ENCODE results near the gene PLAAT1. TPM values are rescaled to one million over a fixed set of nuclear protein-coding genes. Genes with fewer than 3 reads are reported as not detected.

The PLAAT1 gene
- total and polyA plus RNA-seq, 2 experiments from 2014 or later: 0.87 to 1.4 TPM

- DNase-seq (ENCODE audit: low spot score): no peak
- 85% methylated on average over 3 of the region's 3 CpGs for WGBS (ENCODE audit: low lambda C conversion rate, missing lambda C conversion rate)
- Histone ChIP-seq H2AFZ (no peak overlapping the region), H3K79me2 (no peaks in the 10 kb centered on the region), H3K4me3 (no peak overlapping the region), H3K4me2 (no peak overlapping the region), H3K36me3 (replicated peaks; ENCODE audit: insufficient read depth, low read depth) (no peaks in the 10 kb centered on the region), H3K4me1 (ENCODE audit: insufficient read depth) (no peaks in the 10 kb centered on the region), H4K20me1 (ENCODE audit: insufficient read depth, poor library complexity, severe bottlenecking) (no peaks in the 10 kb centered on the region), H3K9me2 (replicated peaks; ENCODE audit: insufficient read depth) (no peaks in the 10 kb centered on the region), H3K27ac (no peak overlapping the region), H3K27me3 (no peaks in the 10 kb centered on the region), H3K9me3 (ENCODE audit: low read depth) (no peaks in the 10 kb centered on the region)
- TF ChIP-seq EZH2 (IDR thresholded peaks at IDR 0.05; ENCODE audit: borderline replicate concordance) (no peak), CTCF (IDR thresholded peaks at IDR 0.05; ENCODE audit: poor library complexity) (no peak), EZH2phosphoT487 (IDR thresholded peaks at IDR 0.05; ENCODE audit: low read depth, severe bottlenecking, unreplicated experiment) (no peak)
These were observed 29.4 kb downstream of the PLAAT1 start for GRCh38 chr3:193270451-193270850.

- no peaks in the 10 kb centered on the region for H3K79me2 ChIP-seq
- no peaks in the 10 kb centered on the region for H3K9me2 ChIP-seq (replicated peaks; ENCODE audit: insufficient read depth)
- TF ChIP-seq EZH2phosphoT487 (IDR thresholded peaks at IDR 0.05; ENCODE audit: low read depth, severe bottlenecking, unreplicated experiment) (no peak), CTCF (IDR thresholded peaks at IDR 0.05; ENCODE audit: poor library complexity) (no peak), EZH2 (IDR thresholded peaks at IDR 0.05; ENCODE audit: borderline replicate concordance) (no peak)
- no peak for DNase-seq (ENCODE audit: low spot score)
- H3K4me1 ChIP-seq (ENCODE audit: insufficient read depth): no peaks in the 10 kb centered on the region
- H4K20me1 ChIP-seq (ENCODE audit: insufficient read depth, poor library complexity, severe bottlenecking): no peaks in the 10 kb centered on the region
- no peak overlapping the region for H3K27ac ChIP-seq
- no peak overlapping the region for H3K4me3 ChIP-seq
- no peak overlapping the region for H2AFZ ChIP-seq
- no peak overlapping the region for H3K4me2 ChIP-seq
- H3K36me3 ChIP-seq (replicated peaks; ENCODE audit: insufficient read depth, low read depth): no peaks in the 10 kb centered on the region
- WGBS (ENCODE audit: low lambda C conversion rate, missing lambda C conversion rate): 81% methylated on average over 3 of the region's 3 CpGs
- H3K9me3 ChIP-seq (ENCODE audit: low read depth): no peaks in the 10 kb centered on the region
- no peaks in the 10 kb centered on the region for H3K27me3 ChIP-seq
These were observed 30.2 kb downstream of the PLAAT1 start for GRCh38 chr3:193271101-193271840.

GRCh38 chr3:193292386-193292785 is 51.4 kb downstream of the PLAAT1 start:
- no peaks in the 10 kb centered on the region for H3K27me3 ChIP-seq
- H3K9me3 ChIP-seq (ENCODE audit: low read depth): no peaks in the 10 kb centered on the region
- no peaks in the 10 kb centered on the region for H3K9me2 ChIP-seq (replicated peaks; ENCODE audit: insufficient read depth)
- H2AFZ ChIP-seq: no peak overlapping the region
- no peaks in the 10 kb centered on the region for H3K36me3 ChIP-seq (replicated peaks; ENCODE audit: insufficient read depth, low read depth)
- H4K20me1 ChIP-seq (ENCODE audit: insufficient read depth, poor library complexity, severe bottlenecking): no peaks in the 10 kb centered on the region
- 77% methylated on average over 3 of the region's 3 CpGs for WGBS (ENCODE audit: low lambda C conversion rate, missing lambda C conversion rate)
- TF ChIP-seq CTCF (IDR thresholded peaks at IDR 0.05; ENCODE audit: poor library complexity) (no peak), EZH2phosphoT487 (IDR thresholded peaks at IDR 0.05; ENCODE audit: low read depth, severe bottlenecking, unreplicated experiment) (no peak), EZH2 (IDR thresholded peaks at IDR 0.05; ENCODE audit: borderline replicate concordance) (no peak)
- DNase-seq (ENCODE audit: low spot score): no peak
- H3K4me3 ChIP-seq: no peak overlapping the region
- no peaks in the 10 kb centered on the region for H3K79me2 ChIP-seq
- no peak overlapping the region for H3K4me2 ChIP-seq
- H3K27ac ChIP-seq: no peak overlapping the region
- H3K4me1 ChIP-seq (ENCODE audit: insufficient read depth): no peaks in the 10 kb centered on the region

Data from hepatocyte (in vitro differentiated cells).